ENCODE results near the gene OAS2. TPM values are rescaled to one million over a fixed set of nuclear protein-coding genes. Genes with fewer than 3 reads are reported as not detected.

OAS2 gene
- total and polyA plus RNA-seq, 2 donors (not counting 1 experiment from before 2014, with no cell fraction given), result 2.2 to 3.1 TPM

DNA sequence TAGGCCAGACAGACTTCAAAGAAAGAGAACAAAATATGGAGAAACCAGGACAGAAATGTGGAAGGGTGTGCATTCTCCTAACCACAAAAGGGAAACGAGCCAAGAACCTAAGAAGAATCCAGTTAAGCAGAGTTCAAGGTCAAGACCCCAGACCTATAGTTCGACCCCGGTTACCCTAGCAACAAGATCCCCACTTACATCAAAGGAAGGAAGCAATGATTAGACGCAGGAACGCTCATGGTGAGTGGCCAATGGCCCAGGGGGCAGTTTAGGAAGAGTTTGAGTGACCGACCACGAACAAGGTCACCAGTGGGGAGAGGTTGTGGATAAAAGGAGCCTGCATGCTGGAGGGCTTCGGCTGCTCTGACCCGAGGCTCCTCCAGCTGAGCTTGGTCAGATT, 36.2 kb downstream of the OAS2 start:
- TF ChIP-seq EZH2 (IDR thresholded peaks at IDR 0.05; ENCODE audit: low read length, missing control alignments) (no peak), CTCF (conservative IDR thresholded peaks at IDR 0.05 in 1 of 2, IDR thresholded peaks at IDR 0.05 in 1 of 2; ENCODE audit: low read depth in 1 of 2, low read length in 2 of 2) (no peak)
- no peak overlapping the region for H3K27ac ChIP-seq (ENCODE audit: insufficient read depth, low read length)
- H3K79me2 ChIP-seq (ENCODE audit: control insufficient read depth, insufficient read depth, low read length), result no peaks in the 10 kb centered on the region
- no peaks in the 10 kb centered on the region for H3K27me3 ChIP-seq (ENCODE audit: control insufficient read depth, insufficient read depth, low read length)
- H3K9me3 ChIP-seq (ENCODE audit: control insufficient read depth, insufficient read depth, low read depth, low read length), result no peaks in the 10 kb centered on the region
- no peak overlapping the region for H3K9ac ChIP-seq (ENCODE audit: insufficient read depth, low read length)
- no peaks in the 10 kb centered on the region for H3K36me3 ChIP-seq (ENCODE audit: control insufficient read depth, insufficient read depth, low read length)
- no peak for DNase-seq (ENCODE audit: low read depth in 2 of 2)
- H3K4me3 ChIP-seq (replicated peaks in 1 of 4; ENCODE audit: control extremely low read depth in 1 of 4, insufficient read depth in 1 of 4, low read depth in 3 of 4, low read length in 4 of 4), result no peak overlapping the region
- no peaks in the 10 kb centered on the region for H4K20me1 ChIP-seq (ENCODE audit: control insufficient read depth, extremely low read depth, insufficient read depth, low read length)
- H2AFZ ChIP-seq (ENCODE audit: low read length), result no peak overlapping the region
- no peak overlapping the region for H3K4me2 ChIP-seq (ENCODE audit: extremely low read depth, insufficient read depth, low read length)
- H3K4me1 ChIP-seq (ENCODE audit: control insufficient read depth, extremely low read depth, insufficient read depth, low read length), result no peaks in the 10 kb centered on the region

GRCh38 chr12:113016796-113017195, 38.5 kb downstream of the OAS2 start:
- H2AFZ ChIP-seq (ENCODE audit: low read length), result no peak overlapping the region
- DNase-seq (ENCODE audit: low read depth in 2 of 2), result no peak
- no peaks in the 10 kb centered on the region for H3K79me2 ChIP-seq (ENCODE audit: control insufficient read depth, insufficient read depth, low read length)
- no peaks in the 10 kb centered on the region for H3K4me1 ChIP-seq (ENCODE audit: control insufficient read depth, extremely low read depth, insufficient read depth, low read length)
- H3K36me3 ChIP-seq (ENCODE audit: control insufficient read depth, insufficient read depth, low read length), result no peaks in the 10 kb centered on the region
- no peaks in the 10 kb centered on the region for H4K20me1 ChIP-seq (ENCODE audit: control insufficient read depth, extremely low read depth, insufficient read depth, low read length)
- TF ChIP-seq EZH2 (IDR thresholded peaks at IDR 0.05; ENCODE audit: low read length, missing control alignments) (no peak), CTCF (conservative IDR thresholded peaks at IDR 0.05 in 1 of 2, IDR thresholded peaks at IDR 0.05 in 1 of 2; ENCODE audit: low read depth in 1 of 2, low read length in 2 of 2) (no peak)
- H3K9ac ChIP-seq (ENCODE audit: insufficient read depth, low read length), result no peak overlapping the region
- no peaks in the 10 kb centered on the region for H3K9me3 ChIP-seq (ENCODE audit: control insufficient read depth, insufficient read depth, low read depth, low read length)
- no peak overlapping the region for H3K4me2 ChIP-seq (ENCODE audit: extremely low read depth, insufficient read depth, low read length)
- H3K4me3 ChIP-seq (replicated peaks in 1 of 4; ENCODE audit: control extremely low read depth in 1 of 4, insufficient read depth in 1 of 4, low read depth in 3 of 4, low read length in 4 of 4), result no peak overlapping the region
- H3K27me3 ChIP-seq (ENCODE audit: control insufficient read depth, insufficient read depth, low read length), result no peaks in the 10 kb centered on the region
- no peak overlapping the region for H3K27ac ChIP-seq (ENCODE audit: insufficient read depth, low read length)

GRCh38 chr12:113019025-113019424, 40.7 kb downstream of the OAS2 start:
- Histone ChIP-seq H3K36me3 (ENCODE audit: control insufficient read depth, insufficient read depth, low read length) (no peaks in the 10 kb centered on the region), H3K27ac (ENCODE audit: insufficient read depth, low read length) (no peak overlapping the region), H3K4me2 (ENCODE audit: extremely low read depth, insufficient read depth, low read length) (no peak overlapping the region), H3K9me3 (ENCODE audit: control insufficient read depth, insufficient read depth, low read depth, low read length) (no peaks in the 10 kb centered on the region), H3K4me3 (replicated peaks in 1 of 4; ENCODE audit: control extremely low read depth in 1 of 4, insufficient read depth in 1 of 4, low read depth in 3 of 4, low read length in 4 of 4) (no peak overlapping the region), H3K79me2 (ENCODE audit: control insufficient read depth, insufficient read depth, low read length) (no peaks in the 10 kb centered on the region), H4K20me1 (ENCODE audit: control insufficient read depth, extremely low read depth, insufficient read depth, low read length) (no peaks in the 10 kb centered on the region), H3K4me1 (ENCODE audit: control insufficient read depth, extremely low read depth, insufficient read depth, low read length) (no peaks in the 10 kb centered on the region), H3K9ac (ENCODE audit: insufficient read depth, low read length) (no peak overlapping the region), H2AFZ (ENCODE audit: low read length) (no peak overlapping the region), H3K27me3 (ENCODE audit: control insufficient read depth, insufficient read depth, low read length) (no peaks in the 10 kb centered on the region)
- TF ChIP-seq EZH2 (IDR thresholded peaks at IDR 0.05; ENCODE audit: low read length, missing control alignments), result no peak
- TF ChIP-seq CTCF (conservative IDR thresholded peaks at IDR 0.05 in 1 of 2, IDR thresholded peaks at IDR 0.05 in 1 of 2; ENCODE audit: low read depth in 1 of 2, low read length in 2 of 2), result no peak
- peak in 1 of 2 donors; percentile 28 for DNase-seq (ENCODE audit: low read depth in 2 of 2)

Data from fibroblast of lung (primary cell).